22Rv1 (cell line): ENCODE results near the gene GSTM1.
"Not testable (repeated sequence)": the region's sequence is repeated elsewhere in the genome, so short reads cannot be mapped to it uniquely, and the experiment has no call there.

Source experiments
- H3K27ac ChIP-seq: fragments of 450-650 bp; 2 replicates; pipeline ENCODE4 v1.5.1; 2017
- CTCF ChIP-seq: fragments of 450-650 bp; IDR thresholded peaks from 2 replicates; pipeline ENCODE4 v1.5.1; 2017; ENCODE audit warnings: mild to moderate bottlenecking
- ZFX ChIP-seq: fragments of 450-650 bp; IDR thresholded peaks from 2 replicates; pipeline ENCODE4 v1.6.1; 2017; ENCODE audit warnings: antibody characterized with exemption, borderline replicate concordance

The GSTM1 gene

GRCh38 chr1:109677459-109677858, 10.2 kb upstream of the GSTM1 start:
- TF ChIP-seq CTCF (no peak), ZFX (no peak)
- H3K27ac ChIP-seq: no peak overlapping the region

- not testable (repeated sequence) for H3K27ac ChIP-seq
Measured at GRCh38 chr1:109678637-109679036, 9.0 kb upstream of the GSTM1 start.

GRCh38 chr1:109684777-109685176, 2.8 kb upstream of the GSTM1 start:
- not testable (repeated sequence) for H3K27ac ChIP-seq

- H3K27ac ChIP-seq: not testable (repeated sequence)
Measured at GRCh38 chr1:109685399-109685798, 2.2 kb upstream of the GSTM1 start.

GRCh38 chr1:109685890-109686289, 1.7 kb upstream of the GSTM1 start:
- H3K27ac ChIP-seq: not testable (repeated sequence)

- not testable (repeated sequence) for H3K27ac ChIP-seq
Measured at GRCh38 chr1:109687109-109687508, 508 bp upstream of the GSTM1 start.

GRCh38 chr1:109689844-109690405, 2.3 kb downstream of the GSTM1 start:
- no peak overlapping the region for H3K27ac ChIP-seq
- no peak for TF ChIP-seq ZFX
- TF ChIP-seq CTCF: no peak

GRCh38 chr1:109691759-109692158, 4.1 kb downstream of the GSTM1 start:
- no peak overlapping the region for H3K27ac ChIP-seq
- TF ChIP-seq ZFX (no peak), CTCF (no peak)

GRCh38 chr1:109694400-109694799, 6.8 kb downstream of the GSTM1 start:
- H3K27ac ChIP-seq: not testable (repeated sequence)

- not testable (repeated sequence) for H3K27ac ChIP-seq
Measured at GRCh38 chr1:109695138-109695537, 7.5 kb downstream of the GSTM1 start.

- no peak overlapping the region for H3K27ac ChIP-seq
- no peak for TF ChIP-seq CTCF
- TF ChIP-seq ZFX: no peak
Measured at GRCh38 chr1:109697066-109697465, 9.4 kb downstream of the GSTM1 start.

- H3K27ac ChIP-seq: not testable (repeated sequence)
Measured at GRCh38 chr1:109697861-109698260, 10.2 kb downstream of the GSTM1 start.

GRCh38 chr1:109702940-109703339, 15.3 kb downstream of the GSTM1 start:
- not testable (repeated sequence) for H3K27ac ChIP-seq
